Testis (tissue), 3 donors: ENCODE results near the gene PLPP2. TPM values are rescaled to one million over a fixed set of nuclear protein-coding genes. Genes with fewer than 3 reads are reported as not detected.

Experiments used
- DNase-seq: peaks from one replicate; pipeline ENCODE4 v3.0.0-alpha.2; 2019
- H3K27ac ChIP-seq, 2 donors: fragments of 200-600 bp; sonication (generic); one replicate each; pipeline ENCODE4 v1.5.1; 2019
- H3K27me3 ChIP-seq: fragments of 200-600 bp; sonication (generic); one replicate; pipeline ENCODE4 v1.5.1; 2019
- H3K36me3 ChIP-seq: fragments of 200-600 bp; sonication (generic); one replicate; pipeline ENCODE4 v1.5.1; 2017; ENCODE audit warnings: low read depth; ENCODE audit errors: missing control alignments
- H3K4me1 ChIP-seq: fragments of 200-600 bp; sonication (generic); one replicate; pipeline ENCODE4 v1.5.1; 2019
- H3K4me3 ChIP-seq, 2 donors: fragments of 200-600 bp; sonication (generic); one replicate each; pipeline ENCODE4 v1.5.1; 2017 to 2019
- H3K9me3 ChIP-seq: fragments of 200-600 bp; sonication (generic); one replicate; pipeline ENCODE4 v1.5.1; 2017
- CTCF ChIP-seq, 3 experiments: fragments of 450-650 bp in 2 of 3; fragments of 200-600 bp in 1 of 3; sonication (generic) in 1 of 3; IDR thresholded peaks; one replicate each; pipeline ENCODE4 v1.5.1; 2016 to 2019; ENCODE audit warnings: antibody characterized with exemption in 3 of 3, mild to moderate bottlenecking in 2 of 3, moderate library complexity in 1 of 3
- POLR2A ChIP-seq: fragments of 450-650 bp; IDR thresholded peaks from one replicate; pipeline ENCODE4 v1.6.1; 2017; ENCODE audit warnings: antibody characterized with exemption, mild to moderate bottlenecking, moderate library complexity
- WGBS, 2 donors: methylation state at CpG; one replicate each; pipeline ENCODE4 v1.1.5; 2018; 5-methylcytosine and 5-hydroxymethylcytosine counted together
- intact Hi-C: fragments of 100-400 bp; cut with DNase I; formaldehyde crosslinking; loops from one replicate; pipeline ENCODE4 v1.15.1; 2023; ENCODE audit warnings: low total_unique reads
- polyA plus RNA-seq: library from polyadenylated mRNA; stranded (reverse); fragments of 350-450 nt; fragmentation: Illumina TruSeq; extraction: RNeasy Lipid Tissue Mini Kit (QIAGEN cat#74804); gene quantifications from one replicate; pipeline ENCODE4 v1.2.3, GENCODE V29; 2014; ENCODE audit warnings: low read depth, low replicate concordance; ENCODE audit not compliant: insufficient read depth
- total RNA-seq, 2 donors: library from RNA; depleted of rRNA; stranded (reverse); fragments of >200 nt; gene quantifications; one replicate each; pipeline ENCODE4 v1.2.3, GENCODE V29; 2016

Gene PLPP2
- total and polyA plus RNA-seq, 3 donors from 2014 or later = 12.0 to 21.4 (median 18.1) TPM

- H3K4me3 ChIP-seq = no peak overlapping the region
- H3K4me1 ChIP-seq = no peaks in the 10 kb centered on the region
- intact Hi-C loops = no loop called here
- TF ChIP-seq CTCF (IDR thresholded peaks at IDR 0.05) = no peak
- TF ChIP-seq POLR2A = no peak
- H3K36me3 ChIP-seq = no peaks in the 10 kb centered on the region
- H3K9me3 ChIP-seq = no peaks in the 10 kb centered on the region
- no peaks in the 10 kb centered on the region for H3K27me3 ChIP-seq
- DNase-seq = no peak
- no peak overlapping the region for H3K27ac ChIP-seq
- WGBS, 2 donors = 91 to 96% methylated on average over 7 of the region's 7 CpGs
These were observed 38.7 kb upstream of the PLPP2 start for GRCh38 chr19:329876-330275.

GRCh38 chr19:328025-328505 is 36.9 kb upstream of the PLPP2 start:
- Histone ChIP-seq H3K27me3 (no peaks in the 10 kb centered on the region), H3K4me1 (no peaks in the 10 kb centered on the region), H3K36me3 (no peaks in the 10 kb centered on the region), H3K27ac (no peak overlapping the region), H3K9me3 (no peaks in the 10 kb centered on the region), H3K4me3 (no peak overlapping the region)
- 97 to 98% methylated on average over 4 of the region's 4 CpGs for WGBS, 2 donors
- TF ChIP-seq POLR2A (no peak), CTCF (IDR thresholded peaks at IDR 0.05) (no peak)
- DNase-seq = no peak
- intact Hi-C loops = no loop called here

GRCh38 chr19:327291-328024 is 36.3 kb upstream of the PLPP2 start:
- intact Hi-C loops = no loop called here
- 97% methylated on average over 14 to 17 of the region's 17 CpGs for WGBS, 2 donors
- no peak for DNase-seq
- H3K4me3 ChIP-seq = no peak overlapping the region
- H3K27ac ChIP-seq = no peak overlapping the region
- H3K4me1 ChIP-seq = no peaks in the 10 kb centered on the region
- H3K27me3 ChIP-seq = no peaks in the 10 kb centered on the region
- H3K9me3 ChIP-seq = no peaks in the 10 kb centered on the region
- H3K36me3 ChIP-seq = no peaks in the 10 kb centered on the region
- TF ChIP-seq CTCF (IDR thresholded peaks at IDR 0.05) (no peak), POLR2A (no peak)

GRCh38 chr19:326871-327270 is 35.7 kb upstream of the PLPP2 start:
- intact Hi-C loops = no loop called here
- Histone ChIP-seq H3K4me1 (no peaks in the 10 kb centered on the region), H3K9me3 (no peaks in the 10 kb centered on the region), H3K36me3 (no peaks in the 10 kb centered on the region), H3K4me3 (no peak overlapping the region), H3K27ac (no peak overlapping the region), H3K27me3 (no peaks in the 10 kb centered on the region)
- WGBS, 2 donors = 96 to 97% methylated on average over 11 to 15 of the region's 15 CpGs
- TF ChIP-seq POLR2A (no peak), CTCF (IDR thresholded peaks at IDR 0.05) (no peak)
- DNase-seq = no peak
